COLO668 (cell line): ENCODE data around the gene C4orf50.

ENCODE experiments used
- DNase-seq: peaks from one replicate; lab custom pipeline; 2025; ENCODE audit not compliant: unreplicated experiment; lab: John Stamatoyannopoulos, UW

C4orf50 gene

DNA sequence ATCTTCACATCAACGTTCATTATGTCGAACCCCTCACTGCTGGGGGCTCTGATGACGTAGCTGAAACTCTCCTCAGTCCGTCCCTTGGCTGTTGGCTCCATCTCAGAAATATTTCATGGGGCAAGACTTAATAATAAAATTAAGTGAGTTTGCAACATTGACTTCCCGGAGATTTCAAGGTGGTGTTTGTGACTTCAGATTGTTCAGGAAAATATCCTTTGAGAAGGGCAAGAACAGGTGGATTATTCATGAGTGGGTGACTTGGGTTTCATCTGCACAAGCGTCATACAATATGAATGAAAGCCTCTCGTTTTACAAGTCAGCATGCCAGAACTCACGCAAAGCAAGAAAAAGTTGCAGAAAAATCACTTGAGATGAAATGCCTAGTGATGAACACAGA is at the start of gene C4orf50:
TSS of gene C4orf50 (minus strand) at position 101 of the 400 bp plus-strand sequence.
- DNase-seq, result no peak

DNA sequence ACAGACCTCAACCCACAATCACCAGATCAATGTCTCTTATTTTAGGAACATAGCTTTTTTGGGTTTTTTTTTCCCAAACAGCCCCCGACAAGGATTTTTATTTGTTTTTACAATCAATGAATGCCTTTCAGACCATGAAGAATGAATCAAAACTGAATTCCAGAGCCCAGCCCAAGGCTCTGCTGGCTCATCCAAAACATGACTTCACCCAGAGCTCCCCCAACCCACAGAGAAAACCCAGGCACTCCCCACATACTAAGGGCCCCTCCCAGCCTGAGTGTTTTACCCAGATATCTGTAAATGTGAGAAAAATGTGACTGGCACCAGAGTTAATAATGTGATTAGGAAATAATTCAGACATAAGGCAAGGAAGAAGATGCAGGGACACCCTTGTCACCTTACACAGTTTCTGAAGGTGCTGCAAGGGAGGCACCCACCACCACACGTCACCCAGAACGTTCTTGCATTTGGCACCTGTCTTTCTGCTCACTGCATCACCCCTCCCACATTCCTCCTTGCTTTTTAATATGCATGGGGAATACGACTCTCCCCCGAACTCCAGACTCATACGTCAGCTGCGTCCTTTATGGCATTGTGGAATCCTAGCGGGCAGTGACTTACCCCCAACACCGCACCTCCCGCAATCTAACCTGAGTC is 47.8 kb upstream of the C4orf50 start:
- DNase-seq, result no peak

DNA sequence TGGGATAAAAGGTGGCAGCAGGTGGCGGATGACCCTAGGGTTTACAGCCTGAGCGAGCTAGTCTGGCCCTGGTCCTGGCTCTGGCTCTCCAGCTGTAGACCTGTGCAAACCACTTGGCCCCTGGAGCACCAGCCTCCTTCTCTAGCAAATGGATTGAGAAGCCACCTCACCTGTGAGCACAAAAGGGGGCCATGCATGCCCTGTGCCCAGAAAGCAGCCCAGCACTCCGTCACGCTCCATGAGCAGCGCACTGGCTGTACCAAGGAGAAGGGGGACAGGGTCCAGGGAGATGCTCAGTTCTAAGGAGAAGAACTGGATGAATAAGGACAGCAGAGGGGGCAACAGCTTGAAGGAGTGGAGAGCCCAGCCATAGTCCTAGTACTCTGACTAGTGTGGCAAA is 46.9 kb upstream of the C4orf50 start:
- DNase-seq, result no peak

DNA sequence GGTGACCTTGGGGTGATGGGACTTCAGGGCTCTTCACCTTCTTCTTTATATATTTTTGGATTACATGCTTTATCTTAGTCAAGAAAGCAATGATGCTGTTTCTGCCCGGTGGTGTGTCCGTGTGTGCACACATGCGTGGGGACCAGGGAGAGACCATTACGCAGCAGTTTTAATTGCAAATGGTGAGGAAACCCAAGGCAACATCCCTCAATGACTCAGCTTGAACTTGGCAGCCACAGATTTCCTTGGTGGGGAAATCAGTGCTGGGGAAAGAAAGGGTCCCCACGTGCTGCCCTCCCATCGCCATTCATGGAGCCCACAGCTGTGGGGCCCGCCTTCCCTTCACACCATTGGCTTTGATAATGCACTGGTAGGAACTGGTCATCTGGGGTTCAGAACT is 46.2 kb upstream of the C4orf50 start:
- DNase-seq, result no peak

DNA sequence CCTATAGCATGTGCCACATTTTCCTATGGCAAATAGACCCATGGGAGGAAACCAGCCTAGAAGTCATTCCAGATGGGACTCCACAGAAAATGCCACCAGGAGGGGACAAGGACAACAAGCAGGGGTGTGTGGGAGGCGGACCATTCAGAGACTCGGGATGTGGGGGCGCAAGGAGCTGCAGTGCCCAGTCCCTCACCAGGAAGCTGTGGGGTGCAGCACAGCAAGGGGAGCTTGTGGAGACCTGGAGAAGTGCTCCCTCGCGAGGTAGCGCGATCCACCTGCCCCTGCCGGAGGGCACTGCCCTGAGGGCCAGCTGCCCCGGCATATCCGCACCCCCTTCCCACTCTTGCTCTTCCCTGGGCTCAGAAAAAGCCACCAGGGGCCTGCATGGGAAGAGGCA is 45.5 kb upstream of the C4orf50 start:
- no peak for DNase-seq

DNA sequence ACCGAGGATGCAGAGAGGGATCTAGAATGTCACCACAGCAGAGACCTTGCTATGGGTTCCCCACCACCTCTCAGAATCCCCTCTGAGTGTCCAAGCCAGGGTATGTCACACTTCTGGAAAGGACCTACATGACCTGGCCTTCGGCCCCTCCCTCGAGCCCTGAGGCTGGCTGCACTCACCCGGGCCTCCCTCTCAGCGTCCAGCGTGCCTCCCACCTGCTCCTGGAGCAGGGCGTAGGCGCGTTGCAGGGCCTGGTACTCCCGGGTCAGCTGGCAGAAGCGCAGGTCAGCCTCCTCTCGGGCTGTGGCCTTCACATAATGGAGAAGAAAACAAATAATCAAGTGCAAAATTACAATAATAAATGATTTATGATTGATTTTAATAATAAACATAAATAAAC is 43.9 kb upstream of the C4orf50 start:
- no peak for DNase-seq

DNA sequence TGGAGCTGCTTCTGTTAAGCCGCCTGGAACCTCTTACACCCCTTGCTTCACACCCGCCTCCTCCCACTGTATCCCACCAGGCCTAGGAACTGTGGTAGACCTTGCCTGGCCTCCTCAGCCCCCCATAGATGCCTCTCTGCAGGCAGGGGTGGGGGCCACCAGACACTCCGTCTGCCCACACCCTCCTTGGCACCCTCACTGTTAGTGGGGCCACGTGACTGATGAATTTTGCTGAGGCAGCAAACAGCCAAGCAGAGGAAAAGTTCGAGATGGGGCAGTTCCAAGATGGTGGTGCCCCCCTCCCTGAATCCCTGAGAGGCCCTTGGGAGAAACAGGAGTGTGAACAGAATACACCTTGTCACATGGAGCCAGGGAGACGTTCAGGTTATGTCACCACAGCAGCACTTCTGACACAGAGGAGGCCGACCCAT is 41.2 kb upstream of the C4orf50 start:
- DNase-seq, result no peak

DNA sequence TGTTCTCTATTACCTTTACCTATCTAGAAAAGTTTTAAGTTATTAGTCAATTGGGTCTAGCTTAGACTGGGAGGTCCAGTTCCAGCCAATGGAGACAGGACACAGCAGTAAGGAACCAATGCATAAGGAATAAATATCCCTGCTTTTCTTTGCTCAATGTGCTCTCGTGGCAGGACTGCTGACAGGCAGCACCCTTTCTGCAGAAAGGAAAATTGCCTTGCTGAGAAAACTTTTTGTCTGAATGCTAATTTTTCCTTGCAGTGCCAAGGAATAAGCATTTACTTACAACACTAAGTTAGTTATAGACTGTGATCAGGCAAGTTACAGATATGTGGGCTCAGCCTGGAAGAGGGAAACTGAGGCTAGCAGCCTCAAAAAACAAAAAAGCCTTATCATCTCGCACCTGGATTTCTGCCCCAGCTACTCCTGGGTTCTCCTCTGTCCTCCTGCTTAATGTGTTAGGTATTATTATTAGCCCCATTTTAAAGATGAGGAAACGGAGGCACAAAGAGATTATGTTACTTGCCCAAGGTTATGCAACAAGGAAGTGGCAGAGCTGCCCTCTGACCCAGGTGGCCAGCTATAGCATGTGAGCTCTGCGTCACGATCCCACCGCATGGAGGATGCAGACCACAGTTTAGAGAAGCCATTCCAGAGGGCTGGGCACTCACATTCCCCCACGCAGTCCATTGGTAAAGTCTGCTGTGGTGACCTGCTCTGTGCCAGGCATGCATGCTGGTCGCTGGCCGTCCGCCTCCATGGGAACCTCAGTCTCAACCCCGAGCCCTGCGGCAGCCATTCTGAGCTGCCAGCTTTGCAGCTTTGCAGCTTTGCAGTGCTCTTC is 40.5 kb upstream of the C4orf50 start:
- DNase-seq, result no peak

DNA sequence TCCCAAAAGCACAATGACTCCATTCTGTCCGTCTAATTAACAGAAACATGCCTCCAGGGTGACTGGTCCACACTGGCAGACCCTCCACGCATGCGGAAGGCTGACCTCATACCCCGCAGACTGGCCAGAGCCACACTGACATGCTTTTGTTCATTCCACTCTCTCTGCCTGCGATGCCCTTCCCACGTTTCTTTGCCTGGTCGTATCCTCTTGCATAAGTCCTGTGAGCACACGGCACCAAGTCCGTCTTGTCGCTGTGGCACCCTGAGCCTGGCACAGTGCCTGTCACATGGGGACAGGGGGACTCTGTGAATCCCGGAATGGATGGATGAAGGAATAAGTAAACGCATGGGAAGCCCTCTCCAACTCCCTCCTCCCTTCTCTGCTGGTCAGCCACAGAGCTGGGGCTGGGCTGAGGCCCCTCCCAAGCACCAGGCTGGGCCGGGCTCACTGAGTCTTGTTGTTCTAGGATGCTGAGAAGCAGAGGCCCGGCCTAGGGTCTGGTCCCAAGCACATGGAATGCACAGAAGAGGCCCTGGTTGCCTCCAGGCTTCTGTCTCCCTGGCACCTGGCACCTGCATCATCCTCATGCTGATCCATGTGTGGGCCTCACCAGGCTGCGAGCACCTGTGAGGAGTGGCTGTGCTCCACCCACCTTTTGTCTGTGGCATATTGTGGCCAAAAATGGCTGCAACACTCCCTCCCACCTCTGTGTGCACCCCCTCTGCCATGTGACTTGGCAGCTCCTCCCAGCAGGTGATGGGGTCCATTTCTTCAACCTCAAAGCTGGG is 38.9 kb upstream of the C4orf50 start:
- DNase-seq, result no peak

DNA sequence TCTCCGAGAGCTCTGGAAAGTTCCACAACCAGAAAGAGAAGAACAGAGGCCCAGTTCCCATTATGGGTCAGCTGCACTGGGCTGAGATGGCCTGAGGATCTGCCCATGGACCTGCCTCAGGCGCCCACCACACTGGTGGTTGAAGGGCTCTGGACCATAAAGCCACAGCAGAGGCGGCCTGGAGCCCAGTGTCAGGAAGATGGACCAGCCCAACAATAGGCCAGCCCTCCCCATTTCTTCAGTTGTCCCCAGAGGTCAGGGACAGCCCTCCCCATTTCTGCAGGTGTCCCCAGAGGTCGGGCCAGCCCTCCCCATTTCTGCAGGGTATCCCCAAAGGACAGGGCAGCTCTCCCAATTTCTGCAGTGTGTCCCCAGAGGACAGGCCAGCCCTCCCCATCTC is 37.2 kb upstream of the C4orf50 start:
- DNase-seq, result no peak

DNA sequence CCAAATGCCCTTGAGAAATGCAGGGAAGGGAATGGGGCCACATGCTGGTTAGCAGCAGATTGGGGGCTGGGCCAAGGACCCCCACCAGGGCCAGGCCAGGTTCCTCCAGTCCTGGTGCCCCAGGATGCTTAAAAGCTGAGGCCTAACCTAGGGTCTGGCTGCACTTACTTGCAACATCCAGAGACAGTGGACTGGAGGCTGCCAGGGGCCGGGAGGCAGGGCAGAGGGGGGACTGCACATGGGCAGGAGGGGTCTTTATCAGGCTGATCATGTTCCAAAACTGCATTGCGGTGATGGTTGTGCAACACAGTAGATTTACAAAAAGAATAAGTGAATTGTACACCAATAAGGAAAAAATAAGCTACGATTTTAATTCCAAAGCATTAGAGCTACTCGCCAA is 36.8 kb upstream of the C4orf50 start:
- no peak for DNase-seq

DNA sequence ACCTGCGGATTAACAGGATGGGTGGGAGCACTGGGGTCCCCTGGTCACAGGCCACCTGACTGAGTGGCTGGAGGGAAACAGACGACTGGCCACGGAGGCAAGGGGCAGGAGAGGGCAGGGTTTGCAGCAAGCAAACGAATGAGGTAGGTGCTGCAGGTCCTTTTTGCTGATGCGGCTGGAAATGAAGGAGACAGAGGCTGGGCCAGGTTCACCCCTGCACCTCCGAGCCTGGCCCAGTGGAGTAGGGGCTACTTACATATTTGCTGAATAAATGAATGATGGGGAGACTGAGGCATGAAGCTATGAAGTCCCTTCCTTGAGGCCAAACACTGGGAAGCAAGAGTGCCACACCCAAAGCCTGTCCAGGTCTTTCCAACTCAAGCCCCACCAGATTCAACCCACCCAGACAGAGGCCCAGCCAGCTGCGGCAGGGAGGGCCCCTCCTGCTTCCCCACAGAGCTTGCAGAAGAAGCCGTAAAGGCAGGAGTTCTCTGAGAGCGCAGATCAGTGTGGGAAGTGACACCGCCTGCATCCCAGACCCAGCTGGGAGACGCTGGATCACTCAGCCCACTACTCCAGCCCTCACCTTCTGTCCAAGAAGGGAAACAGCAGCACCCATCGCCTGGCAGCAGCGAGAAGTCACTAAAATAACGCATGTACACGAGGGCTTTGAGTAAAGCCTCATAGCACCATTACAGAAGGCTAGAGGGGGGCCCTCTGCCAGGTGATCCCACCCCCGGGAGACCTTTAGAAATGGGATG is 36.1 kb upstream of the C4orf50 start:
- DNase-seq, result no peak

DNA sequence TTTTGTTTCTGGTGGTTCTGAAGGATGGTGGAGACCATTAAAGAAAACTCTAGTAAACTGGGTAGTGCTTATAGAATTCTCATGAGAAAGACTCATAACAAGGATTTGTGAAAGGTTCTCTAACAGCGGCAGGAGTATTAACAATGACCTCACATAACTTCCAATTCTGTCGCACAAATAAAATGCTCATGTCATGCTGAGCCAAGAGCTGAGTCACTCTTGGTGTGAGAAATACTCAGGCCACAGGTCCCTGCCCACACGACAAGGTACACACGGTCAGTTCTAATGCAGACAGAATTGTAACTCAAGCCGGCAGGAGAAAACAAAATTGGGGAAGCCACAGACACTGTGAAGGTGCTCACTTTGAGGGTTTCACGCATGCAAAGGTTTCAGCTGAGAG is 34.4 kb upstream of the C4orf50 start:
- DNase-seq, result no peak

DNA sequence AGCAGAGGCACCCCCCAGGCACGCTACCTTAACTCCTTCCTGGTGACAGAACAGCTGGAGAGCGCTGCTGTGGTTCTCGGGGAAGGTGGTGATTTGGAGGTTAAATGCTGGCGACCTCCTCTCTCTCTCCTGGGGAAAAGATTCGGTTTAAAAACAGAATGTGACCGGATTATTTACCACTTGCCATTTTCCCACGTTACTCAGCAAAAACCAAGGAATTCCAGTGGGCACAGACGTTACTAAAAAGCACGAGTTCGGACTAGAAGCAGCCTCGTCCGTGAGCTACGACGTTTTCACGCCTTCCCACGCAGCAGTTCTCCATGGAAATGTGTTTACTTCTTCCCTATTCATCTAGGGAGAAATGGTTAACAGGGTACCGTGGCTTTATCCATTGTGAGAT is 32.3 kb upstream of the C4orf50 start:
- DNase-seq, result no peak

DNA sequence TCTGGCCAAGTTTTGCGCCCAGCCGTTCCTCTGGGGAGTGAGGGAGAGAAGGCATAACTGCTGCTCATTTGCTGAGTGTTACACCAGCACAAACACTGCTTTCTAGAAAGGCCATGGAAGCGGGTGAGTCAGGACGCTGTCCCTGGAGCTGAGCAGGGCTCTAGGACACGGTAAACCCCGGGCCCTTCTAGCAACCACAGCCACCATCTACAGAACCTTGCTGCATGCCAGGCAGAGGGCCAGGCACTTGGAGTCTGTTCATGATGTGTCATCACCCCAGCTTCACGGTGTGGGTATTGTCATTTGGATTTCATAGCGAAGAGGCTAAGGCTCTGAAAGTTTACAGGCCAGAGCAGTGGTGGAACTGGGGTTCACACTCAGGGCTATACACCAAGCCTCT is 31.8 kb upstream of the C4orf50 start:
- no peak for DNase-seq

DNA sequence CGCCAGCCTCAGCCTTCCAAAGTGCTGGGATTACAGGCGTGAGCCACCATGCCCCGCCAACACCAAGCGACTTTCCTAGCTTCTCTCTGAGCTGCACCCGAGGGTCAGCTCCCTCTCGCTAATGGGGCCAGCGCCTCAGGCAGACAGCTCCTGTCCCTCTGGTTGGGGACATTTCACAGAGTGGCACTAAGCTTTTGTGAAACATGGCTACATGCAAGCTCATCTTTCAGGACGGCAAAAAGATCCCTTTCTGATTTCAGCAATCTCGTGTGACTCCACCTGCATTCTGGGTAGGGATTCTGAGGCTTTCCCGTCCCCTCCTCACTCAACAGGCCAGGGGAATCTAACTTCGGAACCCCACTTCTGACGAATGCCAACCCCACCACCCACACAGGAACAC is 31.0 kb upstream of the C4orf50 start:
- DNase-seq, result no peak

DNA sequence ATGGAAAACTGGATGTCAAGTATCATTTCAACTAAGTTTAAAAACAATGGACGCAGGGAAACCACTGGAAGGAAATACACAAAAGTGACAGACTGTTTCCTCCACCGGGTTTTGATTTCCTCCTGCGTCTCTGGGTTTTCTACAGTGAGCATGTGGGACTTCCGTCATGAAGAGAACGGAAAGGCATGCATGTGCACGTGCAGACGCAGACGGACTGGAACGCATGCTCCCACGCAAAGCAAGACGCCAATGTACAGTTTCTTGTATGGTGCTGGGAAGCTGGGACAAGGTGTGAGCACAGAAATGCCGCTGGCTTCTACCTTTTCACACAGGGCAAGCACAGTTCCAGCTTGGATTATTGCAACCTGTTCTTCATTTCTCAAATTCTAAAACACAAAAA is 30.3 kb upstream of the C4orf50 start:
- no peak for DNase-seq

DNA sequence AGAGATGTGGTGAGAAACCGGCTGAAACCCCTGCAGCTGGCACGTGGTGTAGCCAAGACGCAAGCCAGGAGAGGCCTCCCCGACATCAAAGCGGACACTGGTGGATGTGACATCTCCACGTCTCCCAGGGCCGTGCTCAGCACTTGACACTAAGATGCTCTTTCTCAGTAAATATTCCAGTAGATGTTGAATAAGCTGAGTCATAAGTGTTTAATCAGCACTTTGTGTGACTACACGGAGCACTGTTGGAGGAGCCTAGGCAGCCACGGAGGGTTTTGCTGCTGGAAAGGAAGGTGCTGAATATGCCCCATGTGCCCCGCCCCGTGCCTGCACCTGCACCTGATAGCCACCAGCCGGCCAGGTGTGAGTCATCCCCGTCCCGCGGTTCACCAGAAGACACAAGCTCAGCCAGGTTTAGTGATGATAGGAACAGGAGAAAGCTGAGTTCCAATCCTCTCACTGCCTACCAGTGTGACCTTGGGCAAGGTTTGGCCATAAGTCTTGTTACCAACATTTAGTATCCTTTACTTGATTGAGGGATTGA is 29.0 kb upstream of the C4orf50 start:
- DNase-seq, result peak; percentile 70

DNA sequence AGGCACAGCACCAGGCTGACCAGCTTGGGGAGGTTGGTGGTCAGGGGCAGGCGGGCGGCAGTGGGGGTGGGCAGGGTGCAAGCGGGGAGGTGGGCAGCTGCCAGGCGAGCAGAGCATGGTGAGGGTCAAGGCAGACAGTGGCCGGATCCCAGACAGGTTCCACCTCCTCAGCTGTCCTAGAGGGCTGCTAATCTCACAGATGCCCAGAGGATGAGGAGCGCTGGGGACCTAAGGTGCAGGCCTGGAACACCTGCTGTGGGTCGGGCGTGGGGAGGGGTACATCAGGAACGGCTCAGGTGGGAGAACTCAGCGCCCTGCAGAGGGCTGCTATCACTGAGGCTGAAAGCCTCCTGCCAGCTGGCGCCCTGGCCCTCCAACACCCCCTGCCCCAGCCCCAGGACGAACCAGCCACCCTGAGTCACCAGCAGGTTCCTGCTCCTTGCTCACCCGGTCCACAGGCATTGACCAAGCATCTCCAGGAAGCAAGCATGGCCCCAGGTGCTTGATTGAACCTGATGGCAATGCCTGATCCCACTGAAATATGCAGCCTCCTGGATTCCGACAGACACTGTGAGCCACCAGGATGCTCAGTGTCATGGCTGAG is 28.4 kb upstream of the C4orf50 start:
- no peak for DNase-seq

DNA sequence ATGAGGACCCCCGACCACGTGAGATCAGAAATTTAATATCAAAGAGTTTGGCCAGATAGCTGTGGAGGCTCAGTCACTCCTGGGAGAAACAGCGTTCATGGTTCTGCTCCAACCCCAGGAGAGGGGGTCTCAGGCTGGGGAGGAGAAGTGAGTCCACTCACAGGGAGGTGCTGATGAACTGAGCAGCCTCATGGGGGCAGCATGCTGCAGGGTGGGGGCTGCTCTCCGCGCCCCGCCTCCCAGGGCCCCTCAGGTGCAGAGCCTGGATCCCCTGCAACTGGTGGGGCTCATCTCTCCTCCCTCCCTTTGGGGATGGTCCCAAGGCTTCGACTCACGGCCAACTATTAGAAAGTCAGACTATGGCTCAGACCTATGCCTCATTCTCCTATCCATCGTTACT is 26.6 kb upstream of the C4orf50 start:
- no peak for DNase-seq
